Hindlimb muscle (tissue), 1 donor: ENCODE measurements around the gene LPIN3. TPM values are rescaled to one million over a fixed set of nuclear protein-coding genes. Genes with fewer than 3 reads are reported as not detected.
A peak's percentile ranks its signal among the peaks of the same experiment; 100 is the strongest.

Experiments used
- DNase-seq: peaks from one replicate; pipeline ENCODE4 v3.0.0-alpha.2; 2013
- polyA plus RNA-seq: library from polyadenylated mRNA; unstranded; fragments of 120-200 nt; gene quantifications from one replicate; pipeline ENCODE4 v1.2.1, GENCODE V29; 2013; ENCODE audit not compliant: insufficient read length

The LPIN3 gene
- polyA plus RNA-seq, 1 donor, result 4.7 TPM

DNA sequence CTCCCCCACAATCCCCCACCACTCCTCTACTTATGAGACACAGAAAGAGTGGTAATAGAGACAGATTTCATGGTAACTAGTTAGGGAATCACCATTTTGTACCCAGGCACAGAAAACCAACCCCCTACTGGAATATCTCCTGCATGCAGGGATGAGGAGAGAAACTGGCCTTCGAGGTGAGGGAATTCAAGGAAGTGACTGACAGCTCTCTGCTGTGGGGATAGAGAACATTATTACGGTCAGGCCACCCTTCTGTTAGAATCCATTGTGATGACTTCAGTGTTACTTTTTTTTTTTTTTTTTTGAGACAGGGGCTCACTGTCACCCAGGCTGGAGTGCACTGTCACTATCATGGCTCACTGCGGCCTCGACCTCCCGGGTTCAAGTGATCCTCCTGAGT lies 13.4 kb upstream of the LPIN3 start:
- DNase-seq, result no peak

DNA sequence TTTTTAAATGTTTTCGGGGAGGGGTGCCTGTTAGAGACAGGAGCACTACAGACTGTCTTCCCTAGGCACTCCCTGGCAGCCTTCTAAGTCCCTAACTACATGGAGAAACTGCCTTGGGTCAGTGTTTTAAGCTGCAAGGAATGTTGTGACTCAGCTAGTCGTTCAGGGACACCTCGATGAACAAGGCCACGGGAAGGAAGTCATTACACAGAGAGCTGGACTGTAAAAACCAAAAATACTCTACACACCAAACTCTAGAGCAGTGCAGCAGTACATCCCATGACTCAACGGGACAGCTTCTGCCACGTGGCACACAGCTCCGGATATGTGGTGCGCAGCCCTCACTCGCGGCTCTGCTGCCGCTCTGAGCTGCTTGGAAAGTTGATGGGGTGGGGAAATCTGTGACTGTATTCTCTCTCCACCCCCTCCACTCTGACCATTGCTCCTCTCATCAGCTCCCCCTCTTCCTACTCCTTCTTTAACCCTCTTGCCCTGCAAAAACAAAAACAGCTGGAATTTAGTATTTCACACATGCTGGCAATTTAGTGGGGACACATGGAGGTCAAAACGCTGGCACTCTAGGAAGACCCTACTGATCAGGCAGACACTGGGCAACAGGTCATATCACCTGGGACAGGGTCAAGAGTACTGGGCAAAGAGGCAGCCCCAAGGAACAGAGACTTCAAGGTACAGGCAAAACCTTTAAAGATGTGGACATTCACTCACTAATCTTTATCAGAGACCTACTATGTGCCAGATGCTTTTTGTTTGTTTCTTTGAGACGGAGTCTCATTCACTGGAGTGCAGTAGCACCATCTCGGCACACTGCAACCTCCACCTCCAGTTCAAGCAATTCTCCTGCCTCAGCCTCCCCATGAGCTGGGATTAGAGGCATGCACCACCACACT lies 10.9 kb upstream of the LPIN3 start:
- peak; percentile 74 for DNase-seq

DNA sequence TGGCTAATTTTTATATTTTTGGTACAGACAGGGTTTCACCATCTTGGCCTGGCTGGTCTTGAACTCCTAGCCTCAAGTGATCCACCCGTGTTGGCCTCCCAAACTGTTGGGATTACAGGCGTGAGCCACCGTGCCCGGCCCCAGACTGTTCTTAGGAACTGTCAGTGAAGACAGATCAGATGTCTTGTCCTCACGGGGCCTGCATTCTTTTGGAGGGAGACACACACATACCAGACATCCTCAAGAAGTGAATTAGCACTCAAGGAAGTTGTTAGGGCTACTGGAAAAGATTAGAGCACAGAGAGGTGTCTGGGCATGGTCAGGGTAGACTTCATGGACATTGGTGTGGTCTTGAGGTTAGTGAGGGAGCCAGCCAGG lies 10.3 kb upstream of the LPIN3 start:
- DNase-seq, result no peak

DNA sequence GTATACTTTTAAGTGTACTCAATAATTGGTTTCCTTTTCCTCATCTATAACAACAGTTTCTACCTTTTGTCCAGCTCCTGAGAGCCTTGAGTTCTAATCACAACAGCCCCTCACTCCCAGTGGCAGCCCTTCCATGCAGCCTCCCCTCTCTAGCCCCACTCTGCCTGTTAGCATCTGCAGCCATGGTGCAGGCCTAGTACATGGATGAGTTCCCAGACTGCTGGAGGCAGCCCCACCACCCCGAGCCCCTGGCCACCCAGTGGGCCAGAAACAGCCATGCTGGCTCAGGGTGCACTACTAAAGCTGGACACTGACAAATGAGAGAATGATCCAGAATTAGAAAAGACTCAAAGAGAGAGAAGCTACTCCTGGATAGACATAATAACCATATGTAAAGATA lies 9.7 kb upstream of the LPIN3 start:
- DNase-seq, result no peak

DNA sequence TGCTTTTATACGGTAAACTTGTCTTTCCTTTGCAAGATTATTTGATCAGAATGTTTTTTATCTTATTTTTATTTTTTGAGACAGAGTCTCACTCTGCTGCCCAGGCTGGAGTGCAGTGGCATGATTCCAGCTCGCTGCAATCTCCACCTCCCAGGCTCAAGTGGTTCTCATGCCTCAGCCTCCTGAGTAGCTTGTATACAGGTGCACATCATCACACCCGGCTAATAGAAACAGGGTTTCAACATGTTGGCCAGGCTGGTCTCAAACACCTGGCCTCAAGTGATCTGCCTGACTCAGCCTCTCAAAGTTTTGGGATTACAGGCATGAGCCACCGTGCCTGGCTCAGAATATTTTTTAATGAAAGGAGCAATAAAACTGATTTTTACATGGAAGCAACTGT lies 8.9 kb upstream of the LPIN3 start:
- no peak for DNase-seq

DNA sequence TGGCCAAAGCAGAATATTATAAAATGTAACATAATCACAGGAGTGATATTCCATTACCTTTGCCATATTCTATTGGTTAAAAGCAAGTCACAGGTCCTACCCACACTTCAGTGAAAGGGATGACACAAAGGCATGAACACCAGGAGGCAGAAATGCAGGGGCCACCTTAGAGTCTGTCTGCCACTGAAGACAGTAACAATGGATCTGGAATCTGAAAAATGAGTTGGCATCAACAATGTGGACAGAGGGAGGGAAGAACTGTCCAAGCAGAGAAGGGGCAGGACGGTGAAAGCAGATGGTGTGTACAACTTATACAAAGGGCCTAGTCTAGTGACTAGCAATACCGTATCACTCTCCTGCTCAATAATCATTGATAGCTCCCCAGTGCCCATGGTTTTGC lies 6.6 kb upstream of the LPIN3 start:
- no peak for DNase-seq

DNA sequence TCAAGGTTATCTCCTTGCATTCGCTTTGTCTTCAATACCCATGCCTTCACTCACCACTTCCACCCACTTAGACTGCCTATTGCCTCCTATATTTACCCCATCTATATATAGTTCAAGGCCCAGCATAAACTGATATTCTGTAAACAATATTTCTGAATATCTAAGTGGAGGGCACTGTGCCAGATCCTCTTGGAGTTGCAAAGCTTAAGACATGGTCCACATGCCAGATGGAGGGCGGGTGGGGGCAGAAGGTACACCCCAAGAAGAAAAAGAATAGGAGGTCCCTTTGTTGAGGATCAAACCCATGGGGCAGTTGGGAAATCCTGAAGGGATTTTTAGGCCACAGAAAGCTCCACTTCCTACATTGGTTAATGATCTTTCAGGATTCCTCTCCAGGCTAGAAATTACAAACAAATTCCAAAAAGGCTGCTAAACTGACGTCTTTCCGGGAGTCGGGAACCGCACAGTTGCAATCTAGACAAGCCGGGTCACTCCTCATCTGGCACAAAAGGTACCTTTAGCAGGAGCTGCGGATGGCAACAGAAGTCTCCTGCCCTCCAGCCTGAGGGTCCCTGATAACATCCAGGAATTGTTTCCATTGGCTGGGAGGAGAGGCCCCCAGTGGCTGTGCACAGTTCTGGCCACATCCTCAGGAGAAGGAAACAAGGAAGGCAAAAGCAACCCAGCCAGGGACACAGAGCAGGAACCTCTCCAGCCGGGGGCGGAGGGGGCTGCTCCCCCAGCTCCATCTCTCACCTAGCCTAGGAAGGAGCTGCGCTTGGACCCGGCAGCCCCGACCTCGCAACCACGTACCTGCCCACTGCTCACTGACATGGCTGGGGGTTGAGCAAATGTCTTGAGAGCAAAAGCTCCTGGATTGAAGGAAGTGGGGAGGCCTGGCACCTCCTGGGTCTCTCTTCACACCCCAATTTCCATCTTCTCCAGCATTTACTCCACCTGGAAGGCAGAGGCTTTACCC lies 5.9 kb upstream of the LPIN3 start:
- DNase-seq, result no peak

DNA sequence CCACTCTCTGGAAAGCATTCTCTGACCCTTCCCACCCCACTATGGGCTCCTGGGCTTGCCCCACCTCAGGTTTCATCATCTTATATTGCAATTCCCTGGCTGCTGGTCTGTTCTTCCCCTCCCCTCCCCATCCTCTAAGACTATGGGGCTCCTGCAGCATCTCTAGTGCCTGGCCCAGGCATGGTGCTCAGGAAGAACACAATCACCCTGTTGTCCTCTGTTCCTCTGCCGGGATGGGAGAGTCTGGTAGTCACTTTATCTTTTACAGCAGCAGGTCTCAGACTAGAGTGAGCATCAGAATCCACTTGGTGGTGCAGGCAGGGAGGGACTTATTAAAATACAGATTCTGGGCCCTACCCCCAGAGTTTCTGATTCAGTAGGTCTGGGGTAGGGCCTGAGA lies 5.0 kb upstream of the LPIN3 start:
- no peak for DNase-seq

DNA sequence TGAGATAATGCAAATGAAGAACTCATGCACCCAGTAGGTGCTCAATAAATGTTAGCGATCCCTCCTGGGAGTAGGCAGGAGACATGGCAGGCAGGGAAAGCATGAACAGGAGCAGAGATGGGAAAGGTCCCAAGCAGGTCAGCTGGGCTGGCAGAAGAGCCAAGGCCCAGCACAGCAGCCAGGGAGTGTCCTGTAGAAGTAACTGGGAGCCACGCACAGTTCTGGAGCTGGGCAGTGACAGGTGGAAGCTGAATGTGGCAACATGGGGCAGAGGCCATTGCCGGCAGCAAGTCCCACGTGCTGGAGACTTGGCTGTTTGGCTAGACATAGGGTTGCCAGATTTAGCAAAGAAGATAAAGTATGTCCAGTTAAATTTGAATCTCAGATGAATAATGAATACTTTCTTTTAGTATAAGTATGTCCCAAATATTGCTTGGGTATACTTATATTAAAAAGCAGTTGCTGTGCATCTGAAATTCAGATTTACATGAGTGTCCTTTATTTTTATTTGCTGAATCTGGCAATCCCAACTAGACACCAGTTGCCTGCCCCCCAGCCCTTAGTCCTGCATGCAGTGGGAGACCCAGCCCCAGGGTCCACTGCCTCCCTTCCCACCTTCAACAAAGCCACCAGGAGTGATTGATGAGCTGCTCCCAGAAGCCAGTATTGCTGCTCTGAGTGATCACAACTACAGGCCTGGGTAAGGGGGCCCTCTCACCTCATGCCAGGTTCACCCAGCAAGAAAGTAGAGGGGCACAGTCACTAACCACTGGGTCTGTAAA lies 3.7 kb upstream of the LPIN3 start:
- DNase-seq, result no peak

DNA sequence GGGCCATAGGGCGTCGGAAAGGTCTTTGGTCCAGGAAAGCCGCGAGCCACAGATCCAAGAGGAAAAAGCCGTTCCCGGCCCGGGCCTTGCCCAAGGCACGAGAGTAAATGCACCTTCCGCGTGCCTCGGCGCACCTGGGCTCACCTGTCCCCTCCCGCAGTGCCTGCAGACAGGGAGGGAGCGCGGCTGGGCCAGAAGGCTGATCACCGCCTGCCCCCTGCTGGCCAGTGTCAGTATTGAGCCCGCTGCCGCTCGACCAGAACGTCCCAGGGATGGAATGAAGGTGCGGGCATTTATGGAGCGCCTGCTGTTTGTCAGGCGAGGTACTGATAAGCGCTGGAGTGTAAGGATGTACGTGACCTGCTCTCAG lies 679 bp upstream of the LPIN3 start:
- DNase-seq, result peak; percentile 72

DNA sequence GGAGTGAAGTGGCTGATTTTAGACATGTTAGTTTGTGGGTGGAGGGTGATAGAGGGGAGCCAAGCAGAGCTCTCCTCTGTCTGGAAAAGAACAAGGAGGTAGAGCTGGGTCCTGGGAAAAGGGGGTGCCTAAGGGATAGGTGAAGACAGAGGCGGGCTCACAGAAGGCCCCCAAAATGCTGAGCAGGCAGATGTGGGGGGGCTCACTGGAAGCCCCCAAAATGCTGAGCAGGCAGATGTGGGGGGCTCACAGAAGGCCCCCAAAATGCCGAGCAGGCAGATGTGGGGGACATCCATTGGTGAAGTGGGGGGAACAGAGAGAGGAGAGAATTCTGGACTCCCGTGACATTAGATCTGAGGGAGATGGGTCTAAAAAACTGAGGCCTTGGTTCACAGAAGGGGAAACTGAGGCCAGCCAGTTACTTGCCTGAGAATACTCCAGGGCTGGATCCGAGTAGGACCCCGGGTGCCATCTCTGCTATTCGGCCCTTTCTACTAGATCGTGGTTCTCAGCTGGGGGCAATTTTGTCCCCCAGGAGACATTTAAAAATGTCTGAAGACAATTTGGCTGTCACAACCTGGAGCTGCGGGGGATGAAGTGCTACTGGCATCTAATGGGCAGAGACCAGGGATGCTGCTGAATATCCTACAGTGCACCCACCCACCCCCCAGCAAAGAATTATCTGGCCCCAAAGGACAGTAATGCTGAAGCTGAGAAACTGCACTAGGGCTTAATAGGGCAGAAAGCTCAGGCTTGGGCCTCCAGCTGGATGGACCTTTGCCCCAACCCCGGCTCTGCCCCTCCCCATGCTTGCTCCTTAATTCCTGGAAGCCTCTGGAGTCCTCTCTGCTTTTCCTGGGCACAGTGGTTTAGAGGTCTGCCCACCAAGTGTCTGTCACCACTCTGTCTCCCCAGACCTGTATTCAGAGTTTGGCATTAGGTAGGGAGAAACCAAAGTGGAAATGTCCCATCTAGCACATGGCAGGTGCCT lies 2.1 kb downstream of the LPIN3 start:
- no peak for DNase-seq

DNA sequence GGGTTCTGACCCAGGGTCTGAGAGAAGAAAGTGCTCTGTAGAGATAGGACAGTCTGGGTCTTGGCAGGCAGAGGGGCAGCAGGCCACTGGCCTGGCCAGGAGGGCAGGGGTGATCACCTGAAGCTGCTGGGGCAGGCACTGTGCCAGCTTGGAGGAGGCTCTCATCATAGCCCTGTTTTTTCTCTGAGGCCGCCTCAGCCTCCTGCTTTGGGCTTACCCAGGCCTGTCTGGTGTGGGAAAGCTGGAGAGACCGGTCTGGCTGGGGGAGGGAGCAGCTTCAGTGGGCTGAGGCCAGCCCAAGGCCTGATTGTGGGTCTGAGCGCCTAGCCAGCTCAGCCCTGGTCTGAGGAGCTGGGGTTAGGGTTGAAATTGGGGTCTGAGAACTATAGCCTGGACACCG lies 3.9 kb downstream of the LPIN3 start:
- DNase-seq, result no peak

DNA sequence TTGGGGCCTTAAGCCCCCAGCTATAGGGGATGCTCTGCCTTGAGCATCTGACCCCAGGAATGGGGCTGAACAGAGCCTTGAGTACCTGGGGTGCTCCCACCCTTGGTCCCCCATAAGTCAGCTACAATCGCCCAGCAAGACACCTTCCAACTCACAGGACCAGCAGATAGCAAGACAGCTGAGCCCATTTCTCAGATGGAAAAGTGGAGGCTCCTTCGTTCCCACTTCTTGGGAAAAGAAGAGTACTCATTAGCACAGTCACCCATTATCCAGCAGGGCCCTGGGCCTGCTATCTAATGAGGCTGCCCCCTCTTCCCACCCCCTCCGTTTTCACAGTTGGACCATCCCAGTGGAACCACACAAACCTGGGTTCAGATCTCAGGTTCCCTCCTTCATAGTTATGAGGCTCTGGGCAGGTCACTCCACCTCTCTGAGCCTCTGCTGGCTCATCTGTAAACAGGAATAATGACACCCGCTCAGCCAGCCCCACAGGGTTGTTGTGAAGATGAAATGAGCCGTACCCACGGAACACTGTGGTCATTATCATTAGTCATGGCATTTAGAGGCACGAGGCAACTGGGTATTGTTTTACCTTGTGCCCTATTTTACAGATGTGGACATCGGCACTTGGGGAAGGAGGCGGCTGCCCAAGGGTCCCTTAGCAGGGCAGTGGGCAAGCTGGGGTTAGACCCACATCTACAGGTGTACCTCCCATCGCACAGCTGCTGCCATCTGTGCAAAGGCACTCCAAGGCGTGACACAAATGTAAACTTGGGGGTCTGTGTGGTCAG lies 4.5 kb downstream of the LPIN3 start:
- no peak for DNase-seq

DNA sequence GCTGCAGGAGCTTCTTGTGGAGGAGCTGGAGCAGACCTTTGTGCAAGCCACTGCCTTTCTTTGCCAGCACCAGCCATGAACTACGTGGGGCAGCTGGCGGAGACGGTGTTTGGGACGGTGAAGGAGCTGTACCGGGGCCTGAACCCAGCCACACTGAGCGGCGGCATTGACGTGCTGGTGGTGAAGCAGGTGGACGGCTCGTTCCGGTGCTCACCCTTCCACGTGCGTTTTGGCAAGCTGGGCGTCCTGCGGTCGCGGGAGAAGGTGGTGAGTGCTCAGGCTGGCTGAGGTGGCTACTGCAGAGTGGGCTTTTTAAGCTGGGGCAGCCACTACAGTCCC lies 5.1 kb downstream of the LPIN3 start:
- DNase-seq, result no peak

DNA sequence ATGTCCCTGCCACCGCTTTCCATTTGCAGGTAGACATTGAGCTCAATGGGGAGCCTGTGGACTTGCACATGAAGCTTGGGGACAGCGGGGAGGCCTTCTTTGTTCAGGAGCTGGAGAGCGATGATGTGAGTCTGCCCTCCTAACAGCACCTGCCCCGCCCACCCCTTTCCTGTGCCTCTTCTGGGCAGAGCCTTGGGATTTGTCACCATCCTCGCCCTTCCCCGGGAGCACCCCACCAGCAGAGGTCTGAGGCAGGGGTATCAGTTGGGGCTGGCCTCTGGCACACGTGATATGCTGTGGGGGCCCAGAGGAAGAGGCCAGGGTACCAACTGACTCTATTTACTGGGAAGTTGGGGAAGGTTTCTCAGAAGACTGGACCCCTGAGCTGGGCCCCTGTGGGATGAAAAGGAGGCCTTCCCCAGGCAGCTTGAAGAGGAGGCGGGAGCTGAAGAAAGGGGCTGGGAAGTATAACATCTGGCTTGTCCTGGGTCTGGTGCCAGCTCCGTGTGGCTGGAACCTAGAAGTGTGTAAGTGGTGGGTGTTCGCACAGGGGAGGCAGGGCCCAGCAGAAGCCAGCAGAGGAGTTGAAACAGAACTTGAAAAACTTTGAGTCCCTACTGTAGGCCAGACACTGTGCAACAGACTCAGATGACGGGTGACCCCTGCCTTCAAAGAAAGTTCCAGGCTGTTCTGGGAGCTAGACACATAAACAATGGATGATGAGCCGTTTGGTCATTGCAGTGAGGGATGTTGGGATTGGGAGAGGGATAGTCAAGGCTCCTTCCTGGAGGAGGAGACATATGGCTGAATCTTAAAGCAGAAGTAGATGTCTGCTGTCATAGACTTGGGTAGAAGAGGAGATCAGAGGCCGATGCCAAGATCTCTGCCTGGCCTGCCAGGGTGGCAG lies 7.2 kb downstream of the LPIN3 start:
- DNase-seq, result no peak

DNA sequence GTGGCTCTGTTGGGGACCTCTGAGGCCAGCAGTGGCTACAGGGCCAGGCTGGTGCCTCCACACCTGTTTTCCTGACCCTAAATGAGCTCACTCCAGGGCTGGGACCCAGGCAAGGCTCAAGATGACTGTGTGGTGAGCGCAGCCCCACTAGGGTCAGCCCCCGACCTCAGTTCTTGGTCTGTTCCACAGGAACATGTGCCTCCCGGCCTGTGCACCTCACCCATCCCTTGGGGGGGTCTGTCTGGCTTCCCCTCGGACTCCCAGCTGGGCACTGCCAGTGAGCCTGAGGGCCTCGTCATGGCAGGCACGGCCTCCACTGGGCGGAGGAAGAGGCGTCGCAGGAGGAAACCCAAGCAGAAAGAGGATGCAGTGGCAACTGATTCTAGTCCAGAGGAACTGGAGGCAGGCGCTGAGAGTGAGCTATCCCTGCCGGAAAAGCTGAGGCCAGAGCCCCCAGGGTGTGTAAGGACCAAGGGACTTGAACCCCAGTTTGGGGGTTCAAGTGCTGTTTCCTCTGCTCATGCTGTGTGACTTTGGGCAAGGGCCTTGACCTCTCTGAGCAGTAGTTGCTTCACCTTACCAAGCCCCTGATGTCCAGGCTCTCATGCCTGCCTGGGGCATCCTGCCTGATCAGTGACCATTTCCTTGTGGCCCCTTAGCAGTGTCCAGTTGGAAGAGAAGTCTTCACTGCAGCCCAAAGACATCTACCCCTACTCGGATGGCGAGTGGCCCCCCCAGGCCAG lies 8.0 kb downstream of the LPIN3 start:
- DNase-seq, result no peak

DNA sequence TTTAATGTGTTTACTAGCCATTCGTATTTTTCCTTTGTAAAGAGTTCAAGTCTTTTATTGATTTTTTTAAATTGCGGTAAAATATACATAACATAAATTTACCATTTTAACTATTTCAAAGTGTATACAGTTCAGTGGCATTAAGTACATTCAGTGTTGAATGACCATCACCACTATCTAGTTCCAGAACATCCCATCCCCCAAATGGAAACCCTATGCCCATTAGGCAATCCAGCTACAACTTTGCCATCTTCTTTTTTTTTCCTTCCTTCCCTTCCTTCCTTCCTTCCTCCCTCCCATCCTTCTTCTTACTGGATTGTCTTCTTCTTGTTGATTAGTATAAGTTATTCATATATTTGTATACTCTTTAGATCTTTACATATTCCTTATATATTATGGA lies 8.6 kb downstream of the LPIN3 start:
- no peak for DNase-seq

DNA sequence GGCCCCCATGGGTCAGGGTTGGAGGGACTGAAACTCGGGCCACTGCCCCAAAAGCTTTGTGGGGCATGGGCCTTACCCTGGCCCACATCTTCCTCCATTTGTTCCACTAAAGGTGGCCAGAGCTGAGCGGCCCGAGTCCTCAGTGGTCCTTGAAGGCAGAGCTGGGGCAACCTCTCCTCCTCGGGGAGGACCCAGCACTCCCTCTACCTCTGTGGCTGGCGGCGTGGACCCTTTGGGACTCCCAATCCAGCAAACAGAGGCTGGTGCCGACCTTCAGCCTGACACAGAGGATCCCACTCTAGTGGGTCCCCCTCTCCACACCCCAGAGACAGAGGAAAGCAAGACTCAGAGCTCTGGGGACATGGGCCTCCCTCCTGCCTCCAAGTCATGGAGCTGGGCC lies 9.3 kb downstream of the LPIN3 start:
- DNase-seq, result no peak

DNA sequence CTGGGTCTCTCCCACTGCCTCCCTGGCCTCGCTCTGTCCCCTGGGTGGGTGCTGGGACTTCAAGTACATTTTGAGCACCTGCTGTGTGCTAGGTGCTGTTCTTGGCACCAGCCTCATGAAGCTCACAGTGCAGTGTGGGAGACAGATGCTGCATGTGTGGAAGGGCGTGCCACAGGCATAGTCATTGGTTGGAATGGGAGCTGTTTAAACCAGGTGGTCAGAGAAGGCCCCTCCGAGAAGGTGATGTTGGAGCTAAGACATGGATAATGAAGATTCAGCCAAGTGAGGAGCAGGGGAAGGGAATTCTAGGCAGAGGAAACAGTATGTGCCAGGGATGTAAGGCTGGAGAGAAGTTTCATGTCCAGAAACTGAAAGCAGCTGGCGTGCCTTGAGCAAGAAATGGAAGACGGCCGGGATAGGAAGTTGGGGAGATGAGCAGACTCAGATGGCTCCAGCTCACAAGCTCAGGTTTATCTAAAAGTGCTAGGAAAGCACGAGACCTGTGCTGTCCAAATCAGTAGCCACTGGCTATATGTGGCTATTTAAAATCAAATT lies 9.9 kb downstream of the LPIN3 start:
- DNase-seq, result no peak
